GM21576 (cell line): ENCODE measurements around the gene STAC2.

Experiments used
- ATAC-seq: cut with Tn5 transposase; IDR thresholded peaks from one replicate; pipeline ENCODE4 v1.9.1; 2021; ENCODE audit warnings: mild to moderate bottlenecking, moderate library complexity; ENCODE audit not compliant: unreplicated experiment

Gene STAC2

DNA sequence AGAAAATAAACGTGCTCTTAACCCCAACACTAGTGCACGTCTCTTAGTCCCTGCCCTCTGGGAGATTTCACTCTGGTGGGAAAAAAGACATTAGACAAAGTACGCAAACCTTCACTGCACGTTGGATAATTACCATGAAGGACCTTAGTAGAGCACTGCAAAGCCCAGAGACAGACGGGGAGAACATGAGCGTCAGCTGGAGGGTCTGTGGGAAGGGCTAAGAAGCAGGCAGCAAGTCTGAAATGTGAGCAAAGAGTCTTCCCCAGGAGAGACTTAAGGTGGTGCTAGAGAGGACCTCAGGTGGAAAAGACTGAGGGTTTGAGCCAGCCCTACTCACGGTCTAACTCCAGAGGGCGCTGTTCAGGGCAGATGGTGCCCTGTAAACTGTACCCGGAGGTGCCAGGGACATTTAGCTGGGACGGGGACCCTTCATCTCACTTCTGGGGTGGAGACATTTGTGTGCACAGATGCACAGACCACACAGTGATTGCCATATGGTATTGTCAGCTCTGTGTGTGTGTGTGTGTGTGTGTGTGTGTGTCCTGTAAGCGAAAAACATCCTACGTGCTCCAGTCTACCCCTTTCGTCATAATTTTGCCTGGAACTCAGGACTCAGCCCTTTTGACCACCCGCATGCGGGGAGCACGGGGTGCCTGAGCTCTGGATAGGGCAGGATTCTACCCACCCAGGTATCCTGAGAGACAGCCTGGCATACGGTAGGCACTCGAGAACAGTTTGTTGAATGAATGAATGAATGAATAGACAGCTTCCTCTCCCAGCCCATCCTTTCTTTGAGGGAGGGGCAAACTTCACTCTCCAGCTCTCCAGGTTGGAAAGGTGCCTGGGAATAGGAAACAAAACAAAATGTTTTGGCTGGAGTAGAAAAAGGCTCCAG, 10.1 kb upstream of the STAC2 start:
- no peak for ATAC-seq

DNA sequence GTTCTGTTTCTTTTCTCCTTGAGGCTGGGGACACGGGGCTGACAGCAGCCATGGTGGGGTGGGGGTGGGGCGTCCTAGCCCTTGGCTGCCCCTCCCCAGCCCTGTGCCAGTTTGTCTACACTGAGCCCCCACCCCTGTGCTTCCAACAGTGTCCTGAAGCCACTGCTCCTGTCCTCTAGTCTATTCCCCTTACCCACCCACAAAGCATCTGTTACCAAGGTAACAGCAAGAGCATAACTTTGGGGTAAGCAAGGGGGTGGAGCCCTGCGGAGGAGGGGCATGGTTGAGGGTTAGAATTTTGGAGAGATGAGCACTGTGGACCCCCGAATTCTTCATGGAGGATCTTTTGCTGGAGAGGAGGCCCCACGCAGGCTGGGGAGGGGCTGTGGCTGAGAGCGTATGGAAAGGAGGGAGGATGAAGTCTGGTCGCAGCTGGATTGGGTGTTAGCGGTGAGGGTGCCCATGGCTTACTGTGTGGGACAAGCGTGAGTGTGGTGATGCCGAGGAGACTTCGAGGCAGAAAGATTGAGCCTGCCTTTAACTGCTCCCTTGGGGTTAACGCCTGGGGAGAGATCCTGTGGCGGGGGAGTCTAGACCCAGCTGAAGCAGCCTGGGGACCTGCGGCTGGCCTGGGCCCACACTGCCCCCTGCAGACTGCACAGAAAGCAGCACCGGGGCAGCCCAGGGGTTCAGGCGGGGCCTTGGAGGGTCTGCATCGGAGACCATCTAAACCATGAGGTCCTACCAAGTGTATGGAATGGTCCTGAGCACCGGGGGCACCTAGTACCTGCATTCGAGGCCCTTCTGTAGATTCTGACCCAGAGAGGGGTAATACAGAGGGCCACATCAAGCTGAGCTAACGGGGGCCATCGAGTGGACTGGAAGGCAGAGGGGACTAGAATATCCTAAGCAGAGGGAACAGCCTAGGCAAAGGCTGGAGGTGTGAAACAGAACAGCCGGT, 6.1 kb upstream of the STAC2 start:
- ATAC-seq, result no peak

DNA sequence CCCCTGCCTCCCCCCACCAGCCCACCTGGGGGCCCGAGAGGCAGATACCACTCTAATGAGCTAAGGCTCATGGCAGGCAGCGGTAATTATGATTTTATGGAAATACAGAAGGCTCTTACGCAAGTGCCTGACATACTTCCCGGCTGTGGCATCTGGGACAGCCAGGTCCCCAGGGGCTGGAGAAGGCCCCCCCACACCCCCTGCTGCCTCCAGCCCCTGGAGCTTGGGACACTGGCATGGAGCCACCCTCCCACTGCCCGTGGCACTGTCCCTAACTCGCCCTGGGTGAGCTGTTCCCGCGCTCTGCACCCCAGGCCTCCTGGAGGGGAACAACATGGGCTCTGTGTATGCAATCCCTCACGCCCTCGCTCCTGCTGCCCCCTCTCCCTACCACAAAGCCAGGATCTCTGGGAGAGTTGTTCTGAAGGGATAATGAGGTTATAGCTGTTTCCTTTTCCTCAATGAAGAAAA, 5.4 kb upstream of the STAC2 start:
- no peak for ATAC-seq

DNA sequence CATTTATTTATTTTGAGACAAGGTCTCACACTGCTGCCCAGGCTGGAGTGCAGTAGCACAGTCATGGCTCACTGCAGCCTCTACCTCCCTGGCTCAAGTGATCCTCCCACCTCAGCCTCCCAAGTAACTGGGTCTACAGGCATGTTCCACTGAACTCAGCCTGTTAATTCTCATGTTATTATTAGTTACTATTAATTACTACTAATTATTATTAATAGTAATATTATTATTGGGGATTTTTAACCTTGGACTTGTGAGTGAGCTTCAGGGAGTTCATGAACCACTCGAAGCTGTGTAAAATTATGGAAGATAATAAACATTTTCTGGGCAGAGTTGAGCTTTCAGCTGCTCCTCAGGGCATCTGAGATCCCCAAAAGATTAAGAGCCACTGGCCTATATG, 4.6 kb upstream of the STAC2 start:
- no peak for ATAC-seq

DNA sequence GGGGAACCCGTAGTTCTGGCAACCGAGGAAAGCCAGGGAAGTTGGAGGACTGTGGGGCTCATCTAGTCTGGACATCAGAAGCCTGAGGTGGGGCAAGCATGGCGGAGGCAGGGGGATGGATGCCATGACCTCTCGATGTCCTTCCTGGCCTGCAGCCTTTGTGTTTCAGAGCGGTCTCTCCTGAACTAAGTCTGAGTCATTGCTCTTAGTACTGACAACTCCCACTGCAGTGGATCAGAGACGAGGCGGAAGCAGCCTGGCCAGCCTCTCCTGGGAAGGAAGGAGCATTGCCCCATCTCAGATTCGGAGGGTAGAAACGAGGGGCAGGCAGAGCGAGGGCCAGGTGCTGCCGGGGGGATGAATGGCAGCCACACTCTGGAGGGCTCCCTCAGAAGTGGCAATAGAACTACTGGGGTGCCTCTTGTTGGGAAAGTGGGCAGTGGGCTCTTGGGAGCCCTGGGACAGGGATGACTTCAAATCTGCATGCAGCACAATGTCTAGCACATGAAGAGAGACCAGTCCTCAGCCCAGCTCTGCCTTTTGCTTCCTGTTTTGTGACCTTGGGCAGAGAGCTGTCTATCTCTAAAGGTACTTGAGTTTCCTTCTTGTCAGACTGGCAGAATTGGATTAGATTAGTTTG, 3.6 kb upstream of the STAC2 start:
- no peak for ATAC-seq

DNA sequence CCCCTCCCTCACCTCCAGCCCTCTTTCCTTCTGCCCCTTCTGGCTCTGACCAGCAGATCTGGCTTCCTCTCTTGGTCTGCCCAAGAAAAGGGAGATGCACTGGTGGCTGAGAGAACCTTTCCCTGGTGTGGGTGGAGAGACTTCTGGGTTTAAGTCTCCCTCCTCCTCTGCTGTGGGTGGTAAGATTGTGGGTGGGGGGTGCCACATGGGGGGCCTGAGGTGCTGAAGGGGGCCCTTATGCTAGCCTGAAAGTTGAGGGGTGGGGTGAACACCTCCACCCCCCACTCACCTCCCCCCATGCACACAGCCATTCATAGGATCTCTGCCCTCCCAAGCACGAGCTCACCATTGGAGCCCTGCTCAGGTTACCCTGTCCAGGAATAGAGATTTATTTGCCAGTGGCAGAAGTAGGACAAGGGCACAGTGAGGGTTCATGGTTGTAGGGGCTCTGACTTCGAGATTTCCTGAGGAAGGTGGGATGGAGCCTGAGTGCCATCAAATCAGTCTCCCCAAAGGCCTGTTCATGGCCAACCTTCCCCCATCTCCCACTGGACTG, 1.7 kb upstream of the STAC2 start:
- ATAC-seq, result no peak

DNA sequence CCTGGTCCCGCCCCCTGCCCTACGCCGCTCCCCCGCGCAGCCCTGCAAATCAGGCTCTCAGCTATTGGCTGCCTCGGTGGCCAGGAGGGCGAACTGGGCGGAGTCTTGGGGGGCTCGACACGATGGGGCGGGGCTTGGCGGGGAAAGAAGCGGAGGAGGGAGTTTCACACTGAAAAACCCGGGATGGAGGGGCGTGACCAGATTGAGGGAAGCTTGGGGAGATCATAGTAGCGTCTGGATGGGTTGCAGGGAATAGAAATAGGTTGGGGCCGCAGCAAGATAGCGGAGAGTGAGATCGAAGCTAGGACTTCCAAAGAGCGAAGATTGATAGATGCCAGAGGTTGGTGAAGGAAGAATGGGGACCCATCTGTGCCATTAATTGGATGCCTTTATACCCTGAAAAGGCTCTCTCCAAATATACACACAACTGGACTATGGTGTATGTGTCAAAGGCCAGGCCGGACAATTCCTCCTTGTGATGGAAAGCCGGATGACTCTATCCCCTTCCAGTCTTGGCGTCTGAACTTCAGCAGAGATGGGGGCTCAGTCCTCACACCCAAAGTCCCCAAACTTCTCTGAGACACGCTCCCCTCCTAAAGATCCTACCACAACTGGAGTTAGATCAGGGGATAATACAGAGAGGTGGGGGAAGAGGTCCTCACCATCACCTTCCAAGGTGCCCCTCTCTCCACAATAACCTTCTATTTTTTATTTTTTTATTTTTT, 376 bp upstream of the STAC2 start:
- ATAC-seq, result no peak

DNA sequence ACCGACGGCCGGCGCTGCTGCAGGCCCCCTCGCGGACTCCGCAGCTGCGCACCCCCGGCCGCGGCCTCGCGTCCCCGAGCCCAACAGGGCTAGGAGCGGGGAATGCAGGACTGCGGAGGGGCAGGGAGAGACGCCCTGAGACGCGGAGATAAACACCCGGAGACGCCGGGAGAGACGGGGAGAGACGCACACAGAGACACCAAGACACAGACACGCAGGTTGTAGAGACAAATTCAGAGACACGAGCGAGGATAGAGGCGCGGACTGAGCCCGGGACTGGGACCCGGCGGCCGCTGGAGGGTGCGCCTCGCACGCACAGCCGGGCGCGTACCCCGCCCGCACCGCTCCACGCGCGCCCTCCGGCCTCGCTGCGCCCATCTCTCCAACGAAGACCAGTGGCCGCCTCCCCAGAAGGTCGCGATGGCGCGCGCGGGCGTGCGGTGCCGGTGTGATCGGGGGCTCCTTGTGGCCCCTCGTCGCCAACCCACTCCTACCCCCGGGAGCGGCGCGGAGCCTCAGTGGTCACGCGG, 902 bp downstream of the STAC2 start:
- ATAC-seq, result no peak

DNA sequence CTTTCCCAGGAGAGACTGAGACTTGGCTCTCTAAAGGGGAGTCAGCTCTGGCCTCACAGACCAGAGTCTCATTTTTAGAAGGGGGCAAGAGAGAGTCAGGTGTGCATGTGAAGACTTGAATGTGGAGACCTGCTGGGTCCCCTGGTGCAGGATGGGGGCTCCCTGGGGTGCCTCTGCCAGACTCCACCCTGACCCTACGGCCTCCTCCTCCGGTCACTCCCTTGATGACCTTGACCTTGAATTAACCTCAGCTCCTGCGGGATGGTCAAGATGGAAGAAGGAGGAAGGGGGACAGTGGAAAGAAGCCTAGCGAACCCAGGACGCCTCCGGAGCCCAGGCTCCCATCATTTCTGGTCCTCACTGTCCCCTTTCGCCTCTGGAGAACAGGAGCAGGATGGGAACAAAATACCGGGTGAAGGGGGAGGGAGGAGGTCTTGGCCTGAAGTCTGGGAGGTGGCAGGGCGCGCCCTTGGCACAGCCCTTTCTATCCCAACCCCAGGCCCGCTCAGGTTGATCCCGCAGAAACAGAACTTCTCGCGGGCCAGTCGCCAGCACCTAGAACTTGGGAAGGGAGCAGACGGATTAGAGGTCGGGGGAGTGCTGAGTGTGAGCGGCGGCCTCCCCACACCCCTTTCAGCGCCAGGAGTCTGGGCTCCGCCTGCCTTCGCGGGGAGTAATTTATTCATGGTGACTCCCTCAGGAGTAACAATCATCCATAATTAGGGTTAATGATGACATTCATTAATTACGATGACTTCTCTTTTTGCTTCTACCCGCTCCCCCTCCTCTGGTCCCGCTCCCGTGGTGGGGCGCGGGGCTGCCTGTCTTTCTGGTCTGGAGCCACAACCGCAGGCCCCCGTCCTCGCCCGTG, 1.6 kb downstream of the STAC2 start:
- no peak for ATAC-seq

DNA sequence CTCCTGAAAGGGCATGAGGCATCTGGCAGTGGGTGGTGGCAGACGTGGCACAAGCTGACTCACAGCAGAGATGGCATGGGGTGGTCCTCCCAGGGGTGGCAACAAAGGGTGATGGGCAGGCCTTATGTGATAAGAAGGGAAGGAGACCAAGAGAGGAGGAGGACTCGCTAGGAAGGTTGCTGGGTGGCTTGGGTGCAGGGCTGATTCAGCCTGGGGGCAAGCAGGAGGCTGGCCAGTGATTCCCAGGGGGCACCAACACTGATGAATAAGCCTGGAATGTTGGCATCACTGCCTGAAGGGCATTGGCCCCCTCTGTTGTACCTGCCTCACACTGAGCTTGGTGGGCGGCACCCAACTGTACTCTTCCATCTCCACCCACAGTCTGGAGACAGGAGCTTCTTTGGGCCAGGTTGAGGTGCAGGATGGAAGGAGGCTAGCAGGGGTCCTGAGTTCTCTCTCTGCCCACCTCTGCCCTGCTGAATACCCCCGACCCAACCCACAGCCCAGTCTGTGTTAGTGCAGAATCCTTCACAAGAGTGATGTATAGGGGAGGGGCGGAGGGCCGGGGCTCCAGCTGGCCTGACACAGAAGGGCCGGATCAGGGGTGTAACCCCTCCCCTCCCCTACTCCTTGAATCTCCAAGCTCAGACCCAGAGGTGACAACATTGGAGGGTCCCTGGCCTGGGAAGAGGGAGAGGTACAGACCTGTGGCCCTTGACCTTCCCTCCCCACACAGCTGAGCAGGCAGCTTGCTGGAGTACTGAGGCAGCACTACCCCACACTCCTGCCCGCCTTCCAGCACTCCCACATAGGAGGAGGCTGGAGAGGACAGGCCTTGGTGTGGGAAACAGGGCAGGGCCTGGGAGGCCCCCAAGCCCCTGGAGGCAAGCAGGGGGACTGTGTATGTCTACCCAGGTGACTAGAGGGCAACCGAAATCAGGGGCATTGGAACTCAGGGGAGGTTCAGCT, 2.6 kb downstream of the STAC2 start:
- no peak for ATAC-seq

DNA sequence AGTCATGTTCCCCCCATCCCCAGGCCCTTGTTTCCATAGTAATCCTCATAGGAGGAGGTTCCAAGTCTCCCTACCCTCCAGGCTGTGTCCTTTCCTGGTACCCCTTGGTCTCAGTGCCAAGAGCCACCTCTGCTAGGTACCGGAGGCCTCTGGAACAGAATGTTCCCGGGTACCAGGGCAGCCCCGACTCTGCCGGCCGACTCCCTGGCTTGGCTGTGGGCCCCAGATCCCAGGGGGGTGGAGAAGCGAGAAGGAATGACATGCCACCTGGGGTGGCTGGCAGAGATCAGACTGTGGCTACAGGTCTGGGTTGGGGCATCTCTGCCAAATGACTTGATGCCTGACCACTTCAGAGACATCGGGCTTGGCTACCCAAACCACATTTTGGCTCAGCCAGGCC, 3.6 kb downstream of the STAC2 start:
- no peak for ATAC-seq

DNA sequence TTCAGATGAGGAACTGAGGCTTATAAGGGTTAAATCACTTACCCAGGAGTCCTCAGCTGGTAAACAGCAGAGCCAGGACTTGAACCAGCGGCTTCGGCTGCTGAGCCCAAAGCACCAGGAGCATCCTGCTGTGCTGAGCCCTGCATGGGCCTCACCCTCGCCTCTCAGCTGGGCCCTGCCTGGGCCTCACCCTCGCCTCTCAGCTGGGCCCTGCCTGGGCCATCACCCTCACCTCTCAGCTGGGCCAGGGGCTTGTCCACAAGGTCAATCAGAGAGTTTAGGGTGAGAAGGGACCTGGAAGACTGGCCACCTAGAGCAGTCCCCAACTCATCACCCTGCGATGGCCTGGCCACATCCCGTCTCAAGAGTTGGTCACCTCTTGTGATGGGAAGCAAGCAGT, 4.2 kb downstream of the STAC2 start:
- no peak for ATAC-seq

DNA sequence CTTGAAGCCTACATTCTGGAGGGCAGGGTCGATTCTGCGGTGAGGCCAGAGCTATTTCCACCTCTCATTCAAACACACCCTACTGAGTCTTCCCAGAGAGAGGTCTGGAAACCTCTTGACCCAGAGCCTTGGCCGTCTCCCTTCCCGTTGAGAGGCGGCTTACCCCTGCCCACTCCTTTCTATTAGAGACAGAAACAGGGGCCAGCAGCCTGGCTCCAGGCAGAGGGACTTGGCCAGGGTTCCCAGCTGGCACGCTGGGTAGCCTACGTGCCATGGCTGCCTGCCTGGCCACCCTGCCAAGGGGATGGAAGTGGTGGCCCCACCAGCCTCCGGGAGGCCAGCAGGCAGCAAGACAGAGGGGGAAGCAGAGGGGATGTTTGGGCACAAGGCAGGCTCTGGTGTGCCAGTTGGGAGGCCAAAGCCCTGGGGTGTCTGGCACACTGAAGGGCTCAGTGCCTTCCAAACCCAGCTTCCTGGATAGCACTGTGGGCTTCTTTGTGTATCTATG, 6.0 kb downstream of the STAC2 start:
- no peak for ATAC-seq

DNA sequence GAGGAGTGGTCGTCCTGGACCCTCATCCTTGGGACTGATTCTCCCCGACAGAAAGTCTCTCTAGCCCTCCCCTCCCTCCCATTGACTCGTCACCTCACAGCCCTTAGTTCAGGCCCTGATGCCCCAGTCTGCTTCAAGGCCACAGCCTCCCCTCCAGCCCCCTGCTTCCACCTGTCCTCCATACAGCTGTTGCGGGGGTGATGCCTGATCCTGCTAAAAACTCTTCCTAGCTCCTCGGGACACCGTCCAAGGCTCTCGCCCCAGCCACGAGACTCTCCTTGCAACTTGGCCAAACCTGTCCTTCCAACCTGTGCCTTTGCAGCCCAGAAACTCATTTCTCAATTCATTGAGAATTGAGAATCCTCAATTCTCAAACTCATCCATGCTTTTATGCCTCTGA, 6.8 kb downstream of the STAC2 start:
- no peak for ATAC-seq

DNA sequence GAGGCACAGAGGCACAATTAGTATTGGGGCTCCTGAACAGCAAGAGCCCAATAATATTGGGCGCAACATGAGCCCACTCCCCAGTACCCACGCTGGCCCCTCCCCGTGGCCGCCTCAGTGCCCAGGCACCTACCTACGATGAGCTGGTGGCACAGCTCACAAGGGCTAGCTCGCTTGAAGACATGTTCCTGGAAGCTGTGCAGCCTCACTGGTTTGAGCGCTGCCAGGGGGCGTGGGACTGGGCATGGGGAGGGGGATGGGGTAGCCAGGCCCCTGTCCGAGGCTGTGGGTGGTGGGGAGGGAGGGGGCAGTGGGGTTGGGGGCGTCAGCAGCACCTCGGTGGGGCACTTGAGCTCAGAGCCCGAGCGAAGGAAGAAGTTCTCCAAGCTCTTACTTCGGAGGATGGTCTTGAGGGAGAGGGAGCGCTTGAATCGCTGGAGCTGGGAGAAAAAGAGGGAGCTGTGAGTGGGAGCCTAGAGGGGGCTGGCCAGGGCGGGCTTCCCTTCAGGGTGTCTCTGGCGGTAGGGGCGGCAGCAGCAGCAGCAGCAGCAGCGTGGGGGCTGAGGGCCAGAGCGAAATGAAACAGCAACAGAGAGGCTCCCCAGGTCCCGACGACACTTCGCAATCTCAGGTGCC, 7.9 kb downstream of the STAC2 start:
- no peak for ATAC-seq

DNA sequence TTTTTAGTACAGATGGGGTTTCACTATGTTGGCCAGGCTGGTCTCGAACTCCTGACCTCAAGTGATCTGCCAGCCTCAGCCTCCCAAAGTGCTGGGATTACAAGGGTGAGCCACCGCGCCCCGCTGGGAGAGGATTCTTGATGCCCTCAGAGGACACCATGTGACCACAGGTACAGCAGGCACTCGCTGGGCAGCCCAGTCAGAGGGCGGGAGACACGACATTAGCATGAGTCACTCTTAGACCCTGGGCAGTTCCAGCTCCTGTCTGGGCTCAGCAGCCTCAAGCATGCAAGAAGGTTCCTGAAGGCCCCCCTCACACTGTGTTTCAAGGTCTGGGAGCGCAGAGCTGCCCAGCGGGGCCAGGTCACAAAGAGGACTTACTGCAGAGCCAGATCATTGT, 11.9 kb downstream of the STAC2 start:
- ATAC-seq, result no peak

DNA sequence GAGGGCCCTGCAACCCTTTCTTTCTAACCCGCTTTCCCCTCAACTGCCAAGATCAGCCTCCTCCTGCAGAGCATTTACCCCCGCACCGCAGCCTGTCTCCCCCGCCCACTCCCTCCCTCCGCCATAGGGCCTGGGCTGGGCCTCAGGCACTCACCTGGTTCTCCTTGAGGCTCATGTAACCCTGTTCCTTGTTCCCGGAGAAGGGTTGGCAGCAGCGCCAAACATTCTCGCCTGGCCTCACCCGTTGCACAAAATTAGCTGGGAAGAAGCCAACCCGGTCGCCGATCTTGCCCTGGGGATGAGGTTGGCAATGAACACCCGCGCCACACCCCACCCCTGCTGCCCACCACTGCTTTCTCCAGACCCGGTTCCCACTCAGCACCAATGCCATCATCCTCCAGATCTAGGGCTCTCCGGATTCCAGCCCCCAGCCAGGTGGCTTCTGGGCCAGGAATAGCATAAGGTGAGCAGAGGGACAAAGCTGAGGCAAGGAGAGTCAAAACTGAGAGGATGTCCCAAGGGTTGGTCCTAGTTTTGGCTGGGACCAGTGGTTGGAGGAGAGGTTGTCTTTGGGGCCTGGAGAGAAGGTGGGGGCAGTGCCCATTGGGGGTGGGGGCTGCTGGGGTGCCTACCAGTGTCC, 12.8 kb downstream of the STAC2 start:
- ATAC-seq, result no peak
